Mesodermal cell (in vitro differentiated cells): ENCODE results near the gene NELFB.
A peak's percentile ranks its signal among the peaks of the same experiment; 100 is the strongest.
"Not testable (repeated sequence)": the region's sequence is repeated elsewhere in the genome, so short reads cannot be mapped to it uniquely, and the experiment has no call there.

Experiments
- H3K27ac ChIP-seq: 2 replicates; pipeline ENCODE4 v1.7.0; 2013; ENCODE audit warnings: mild to moderate bottlenecking, low read depth, low read length, moderate library complexity; ENCODE audit not compliant: severe bottlenecking
- H3K36me3 ChIP-seq: 2 replicates; pipeline ENCODE4 v1.7.1; 2013; ENCODE audit warnings: mild to moderate bottlenecking, low read length, moderate library complexity; ENCODE audit not compliant: control insufficient read depth, insufficient read depth
- H3K4me1 ChIP-seq: one replicate; pipeline ENCODE4 v1.7.1; 2013; ENCODE audit warnings: mild to moderate bottlenecking, low read length; ENCODE audit not compliant: insufficient read depth, control insufficient read depth, poor library complexity, severe bottlenecking
- H3K4me3 ChIP-seq: 2 replicates; pipeline ENCODE4 v1.7.0; 2013; ENCODE audit warnings: low read length, control low read depth, mild to moderate bottlenecking; ENCODE audit not compliant: insufficient read depth, poor library complexity, severe bottlenecking; ENCODE audit errors: extremely low read depth
- H3K9me3 ChIP-seq: 2 replicates; pipeline ENCODE4 v1.7.1; 2013; ENCODE audit warnings: mild to moderate bottlenecking, low read length, moderate library complexity; ENCODE audit not compliant: control insufficient read depth
- WGBS, 2 experiments: methylation state at CpG; one replicate each; pipeline ENCODE4 v1.1.5; 2013; ENCODE audit warnings: missing lambda C conversion rate in 2 of 2; ENCODE audit not compliant: insufficient coverage in 2 of 2; 5-methylcytosine and 5-hydroxymethylcytosine counted together

The NELFB gene

GRCh38 chr9:137253717-137254623, 1.2 kb upstream of the NELFB start:
- no peak overlapping the region for H3K27ac ChIP-seq
- peak overlapping the region; percentile 97 for H3K4me3 ChIP-seq
- peaks cover 16% of the 10 kb centered on the region for H3K4me1 ChIP-seq
- WGBS, 2 experiments: 60 to 63% methylated on average over 15 to 16 of the region's 21 CpGs
- H3K36me3 ChIP-seq: peaks cover 29% of the 10 kb centered on the region
- H3K9me3 ChIP-seq: no peaks in the 10 kb centered on the region

- Histone ChIP-seq H3K27ac (peak overlapping the region; percentile 80), H3K4me1 (peaks cover 16% of the 10 kb centered on the region), H3K36me3 (peaks cover 34% of the 10 kb centered on the region), H3K4me3 (peak overlapping the region; percentile 97), H3K9me3 (no peaks in the 10 kb centered on the region)
- 2 to 4% methylated on average over 40 to 45 of the region's 51 CpGs for WGBS, 2 experiments
Measured at GRCh38 chr9:137255448-137256114, 454 bp downstream of the NELFB start.

GRCh38 chr9:137256362-137256761, 1.2 kb downstream of the NELFB start:
- H3K27ac ChIP-seq: no peak overlapping the region
- H3K4me3 ChIP-seq: peak overlapping the region; percentile 97
- H3K9me3 ChIP-seq: no peaks in the 10 kb centered on the region
- WGBS, 2 experiments: 93 to 96% methylated on average over 13 to 15 of the region's 15 CpGs
- H3K36me3 ChIP-seq: peaks cover 34% of the 10 kb centered on the region
- H3K4me1 ChIP-seq: peaks cover 16% of the 10 kb centered on the region

GRCh38 chr9:137256856-137257255, 1.7 kb downstream of the NELFB start:
- H3K4me1 ChIP-seq: peaks cover 13% of the 10 kb centered on the region
- H3K36me3 ChIP-seq: peaks cover 38% of the 10 kb centered on the region
- WGBS, 2 experiments: 97 to 98% methylated on average over 10 to 14 of the region's 15 CpGs
- no peak overlapping the region for H3K27ac ChIP-seq
- H3K4me3 ChIP-seq: no peak overlapping the region
- no peaks in the 10 kb centered on the region for H3K9me3 ChIP-seq

GRCh38 chr9:137262173-137262908, 7.2 kb downstream of the NELFB start:
- peaks cover 69% of the 10 kb centered on the region for H3K36me3 ChIP-seq
- not testable (repeated sequence) for H3K9me3 ChIP-seq, H3K27ac ChIP-seq, H3K4me1 ChIP-seq, H3K4me3 ChIP-seq
- 74 to 88% methylated on average over 2 to 4 of the region's 15 CpGs for WGBS, 2 experiments

- WGBS, 2 experiments: 93 to 94% methylated on average over 23 to 24 of the region's 24 CpGs
- Histone ChIP-seq H3K4me1 (no peaks in the 10 kb centered on the region), H3K9me3 (no peaks in the 10 kb centered on the region), H3K27ac (no peak overlapping the region), H3K4me3 (no peak overlapping the region), H3K36me3 (peaks cover 71% of the 10 kb centered on the region)
Measured at GRCh38 chr9:137262909-137263285, 7.8 kb downstream of the NELFB start.

GRCh38 chr9:137263506-137263905, 8.4 kb downstream of the NELFB start:
- no peak overlapping the region for H3K27ac ChIP-seq
- no peaks in the 10 kb centered on the region for H3K9me3 ChIP-seq
- H3K36me3 ChIP-seq: peaks cover 69% of the 10 kb centered on the region
- H3K4me3 ChIP-seq: no peak overlapping the region
- 88 to 99% methylated on average over 9 to 10 of the region's 10 CpGs for WGBS, 2 experiments
- no peaks in the 10 kb centered on the region for H3K4me1 ChIP-seq

GRCh38 chr9:137264067-137264466, 8.9 kb downstream of the NELFB start:
- H3K36me3 ChIP-seq: peaks cover 69% of the 10 kb centered on the region
- WGBS, 2 experiments: 96 to 97% methylated on average over 15 to 21 of the region's 22 CpGs
- no peak overlapping the region for H3K4me3 ChIP-seq
- H3K27ac ChIP-seq: no peak overlapping the region
- no peaks in the 10 kb centered on the region for H3K9me3 ChIP-seq
- no peaks in the 10 kb centered on the region for H3K4me1 ChIP-seq

GRCh38 chr9:137265496-137266161, 10.5 kb downstream of the NELFB start:
- Histone ChIP-seq H3K9me3 (no peaks in the 10 kb centered on the region), H3K36me3 (peaks cover 80% of the 10 kb centered on the region), H3K4me3 (no peak overlapping the region), H3K27ac (no peak overlapping the region), H3K4me1 (no peaks in the 10 kb centered on the region)
- 94 to 95% methylated on average over 28 to 29 of the region's 29 CpGs for WGBS, 2 experiments

- H3K9me3 ChIP-seq: no peaks in the 10 kb centered on the region
- H3K4me1 ChIP-seq: no peaks in the 10 kb centered on the region
- WGBS, 2 experiments: 95 to 97% methylated on average over 12 to 13 of the region's 15 CpGs
- H3K4me3 ChIP-seq: no peak overlapping the region
- H3K36me3 ChIP-seq: peaks cover 83% of the 10 kb centered on the region
- H3K27ac ChIP-seq: no peak overlapping the region
Measured at GRCh38 chr9:137266162-137266527, 11.0 kb downstream of the NELFB start.
